SK-N-SH (cell line): Measurements from ENCODE around the gene G3BP1.

ENCODE experiments used
- EP300 ChIP-seq, 2 experiments: IDR thresholded peaks; 2 replicates each; pipeline versions ENCODE4 v1.4.0 to v1.6.1; 2012; ENCODE audit warnings: borderline replicate concordance in 1 of 2, low read depth in 1 of 2, low read length in 1 of 2
- FOSL2 ChIP-seq: IDR thresholded peaks from 2 replicates; pipeline ENCODE4 v1.4.0; 2012; ENCODE audit warnings: low read depth, mild to moderate bottlenecking, moderate library complexity, borderline replicate concordance
- FOXJ3 ChIP-seq: sonication (generic); formaldehyde crosslinking; IDR thresholded peaks from 2 replicates; pipeline ENCODE4 v1.5.1; 2020; ENCODE audit warnings: mild to moderate bottlenecking, missing genetic modification reagents
- JUND ChIP-seq: IDR thresholded peaks from 2 replicates; pipeline ENCODE4 v1.4.0; 2012
- MXI1 ChIP-seq: IDR thresholded peaks from 2 replicates; pipeline ENCODE4 v1.6.1; 2012; ENCODE audit warnings: mild to moderate bottlenecking, low read depth, low read length, improper control_type of control experiment
- TF ChIP-seq, protein P1 (sequence below): fragments of 200-600 bp; sonication (generic); IDR thresholded peaks from 2 replicates; pipeline ENCODE4 v1.6.1; 2017; ENCODE audit warnings: antibody characterized with exemption, mild to moderate bottlenecking, moderate library complexity
- TF ChIP-seq, protein P2 (sequence below): IDR thresholded peaks from 2 replicates; pipeline ENCODE4 v1.4.0; 2012; ENCODE audit warnings: low read depth

GRCh38 chr5:151738125-151738848, 33.5 kb upstream of the G3BP1 start:
- TF ChIP-seq EP300 (IDR thresholded peaks at IDR 0.05; ENCODE audit: borderline replicate concordance in 1 of 2, low read depth in 1 of 2, low read length in 1 of 2), result no peak
- TF ChIP-seq, protein P1, sequence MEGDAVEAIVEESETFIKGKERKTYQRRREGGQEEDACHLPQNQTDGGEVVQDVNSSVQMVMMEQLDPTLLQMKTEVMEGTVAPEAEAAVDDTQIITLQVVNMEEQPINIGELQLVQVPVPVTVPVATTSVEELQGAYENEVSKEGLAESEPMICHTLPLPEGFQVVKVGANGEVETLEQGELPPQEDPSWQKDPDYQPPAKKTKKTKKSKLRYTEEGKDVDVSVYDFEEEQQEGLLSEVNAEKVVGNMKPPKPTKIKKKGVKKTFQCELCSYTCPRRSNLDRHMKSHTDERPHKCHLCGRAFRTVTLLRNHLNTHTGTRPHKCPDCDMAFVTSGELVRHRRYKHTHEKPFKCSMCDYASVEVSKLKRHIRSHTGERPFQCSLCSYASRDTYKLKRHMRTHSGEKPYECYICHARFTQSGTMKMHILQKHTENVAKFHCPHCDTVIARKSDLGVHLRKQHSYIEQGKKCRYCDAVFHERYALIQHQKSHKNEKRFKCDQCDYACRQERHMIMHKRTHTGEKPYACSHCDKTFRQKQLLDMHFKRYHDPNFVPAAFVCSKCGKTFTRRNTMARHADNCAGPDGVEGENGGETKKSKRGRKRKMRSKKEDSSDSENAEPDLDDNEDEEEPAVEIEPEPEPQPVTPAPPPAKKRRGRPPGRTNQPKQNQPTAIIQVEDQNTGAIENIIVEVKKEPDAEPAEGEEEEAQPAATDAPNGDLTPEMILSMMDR, result no peak
- no peak for TF ChIP-seq MXI1
- no peak for TF ChIP-seq FOXJ3 (CRISPR knock-in tag)
- TF ChIP-seq FOSL2, result no peak
- TF ChIP-seq JUND, result no peak
- TF ChIP-seq, protein P2, sequence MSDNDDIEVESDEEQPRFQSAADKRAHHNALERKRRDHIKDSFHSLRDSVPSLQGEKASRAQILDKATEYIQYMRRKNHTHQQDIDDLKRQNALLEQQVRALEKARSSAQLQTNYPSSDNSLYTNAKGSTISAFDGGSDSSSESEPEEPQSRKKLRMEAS, result no peak
